Vagina (tissue), 2 donors: ENCODE data around the gene TNFRSF14. TPM values are rescaled to one million over a fixed set of nuclear protein-coding genes. Genes with fewer than 3 reads are reported as not detected.
A peak's percentile ranks its signal among the peaks of the same experiment; 100 is the strongest.

Experiments used
- DNase-seq, 2 donors: peaks; one replicate each; pipeline ENCODE4 v3.0.0-alpha.2; 2017; ENCODE audit errors: extremely low spot score in 2 of 2
- H3K27ac ChIP-seq: fragments of 200-600 bp; sonication (generic); one replicate; pipeline ENCODE4 v1.5.1; 2019
- H3K27me3 ChIP-seq: fragments of 200-600 bp; sonication (generic); one replicate; pipeline ENCODE4 v1.5.1; 2019
- H3K36me3 ChIP-seq, 2 donors: fragments of 200-600 bp; sonication (generic); one replicate each; pipeline ENCODE4 v1.5.1; 2017 to 2019
- H3K4me1 ChIP-seq: fragments of 200-600 bp; sonication (generic); one replicate; pipeline ENCODE4 v1.5.1; 2019
- H3K4me3 ChIP-seq, 2 donors: fragments of 200-600 bp; sonication (generic); 1 replicate in 1 of 2; 2 replicates in 1 of 2; pipeline ENCODE4 v1.5.1; 2016 to 2019
- H3K9me3 ChIP-seq: fragments of 200-600 bp; sonication (generic); one replicate; pipeline ENCODE4 v1.5.1; 2019
- CTCF ChIP-seq, 3 experiments: fragments of 450-650 bp in 2 of 3; fragments of 200-600 bp in 1 of 3; sonication (generic) in 1 of 3; IDR thresholded peaks; one replicate each; pipeline ENCODE4 v1.5.1; 2017 to 2019; ENCODE audit warnings: antibody characterized with exemption in 3 of 3, mild to moderate bottlenecking in 2 of 3, moderate library complexity in 2 of 3
- POLR2A ChIP-seq, 2 donors: fragments of 450-650 bp; IDR thresholded peaks; one replicate each; pipeline ENCODE4 v1.6.1; 2017; ENCODE audit warnings: antibody characterized with exemption in 2 of 2, mild to moderate bottlenecking in 2 of 2, moderate library complexity in 2 of 2
- POLR2AphosphoS5 ChIP-seq, 2 donors: sonication (generic); formaldehyde crosslinking; IDR thresholded peaks; one replicate each; pipeline ENCODE4 v1.9.0; 2017; ENCODE audit warnings: antibody characterized with exemption in 2 of 2, mild to moderate bottlenecking in 2 of 2, low read depth in 1 of 2; ENCODE audit not compliant: insufficient read depth in 1 of 2
- intact Hi-C: fragments of 100-400 bp; cut with DNase I; formaldehyde crosslinking; loops from one replicate; pipeline ENCODE4 v1.15.1; 2023
- total RNA-seq: library from RNA; depleted of rRNA; stranded (reverse); fragments of >200 nt; gene quantifications from one replicate; pipeline ENCODE4 v1.2.3, GENCODE V29; 2016

TNFRSF14 gene
- total RNA-seq, 1 donor from 2014 or later = 49.6 TPM

GRCh38 chr1:2594001-2594640 is 38.0 kb downstream of the TNFRSF14 start:
- no peaks in the 10 kb centered on the region for H3K27me3 ChIP-seq
- intact Hi-C loops = loop anchor here (5.0 kb wide), 1 partner anchor 48 kb away; no protein-coding TSS in a partner anchor
- H3K36me3 ChIP-seq = no peaks in the 10 kb centered on the region
- no peak for DNase-seq
- peak overlapping the region; percentile 29 to 38 for H3K4me3 ChIP-seq
- no peaks in the 10 kb centered on the region for H3K9me3 ChIP-seq
- H3K4me1 ChIP-seq = peaks cover 18% of the 10 kb centered on the region
- no peak overlapping the region for H3K27ac ChIP-seq
- TF ChIP-seq POLR2A (IDR thresholded peaks at IDR 0.05) (no peak), POLR2AphosphoS5 (IDR thresholded peaks at IDR 0.05; ENCODE audit: insufficient read depth in 1 of 2, low read depth in 1 of 2) (no peak), CTCF (IDR thresholded peaks at IDR 0.05) (no peak)

- Histone ChIP-seq H3K4me3 (peak overlapping the region in 1 of 2 donors; percentile 38), H3K27ac (no peak overlapping the region), H3K27me3 (no peaks in the 10 kb centered on the region), H3K4me1 (peaks cover 18% of the 10 kb centered on the region), H3K36me3 (no peaks in the 10 kb centered on the region), H3K9me3 (no peaks in the 10 kb centered on the region)
- DNase-seq = no peak
- intact Hi-C loops = loop anchor here (5.0 kb wide), 1 partner anchor 48 kb away; no protein-coding TSS in a partner anchor
- no peak for TF ChIP-seq POLR2A (IDR thresholded peaks at IDR 0.05)
These were observed 38.5 kb downstream of the TNFRSF14 start for GRCh38 chr1:2594641-2595131.

GRCh38 chr1:2595261-2595811 is 39.2 kb downstream of the TNFRSF14 start:
- TF ChIP-seq CTCF (IDR thresholded peaks at IDR 0.05) = no peak
- TF ChIP-seq POLR2AphosphoS5 (IDR thresholded peaks at IDR 0.05; ENCODE audit: insufficient read depth in 1 of 2, low read depth in 1 of 2) = no peak
- no peak for TF ChIP-seq POLR2A (IDR thresholded peaks at IDR 0.05)
- no peaks in the 10 kb centered on the region for H3K27me3 ChIP-seq

GRCh38 chr1:2595812-2596529 is 39.8 kb downstream of the TNFRSF14 start:
- H3K4me3 ChIP-seq = no peak overlapping the region
- no peaks in the 10 kb centered on the region for H3K27me3 ChIP-seq
- intact Hi-C loops = no loop called here
- H3K4me1 ChIP-seq = peaks cover 18% of the 10 kb centered on the region
- TF ChIP-seq POLR2AphosphoS5 (IDR thresholded peaks at IDR 0.05; ENCODE audit: insufficient read depth in 1 of 2, low read depth in 1 of 2) (no peak), POLR2A (IDR thresholded peaks at IDR 0.05) (no peak), CTCF (IDR thresholded peaks at IDR 0.05) (no peak)
- H3K36me3 ChIP-seq = no peaks in the 10 kb centered on the region
- H3K27ac ChIP-seq = no peak overlapping the region
- no peak for DNase-seq
- H3K9me3 ChIP-seq = no peaks in the 10 kb centered on the region

More at GRCh38 chr1:2595261-2595811, 39.2 kb downstream of the TNFRSF14 start:
- no peaks in the 10 kb centered on the region for H3K9me3 ChIP-seq
- intact Hi-C loops = no loop called here
- H3K36me3 ChIP-seq = no peaks in the 10 kb centered on the region
- DNase-seq = no peak
- H3K4me1 ChIP-seq = peaks cover 18% of the 10 kb centered on the region
- H3K4me3 ChIP-seq = no peak overlapping the region
- H3K27ac ChIP-seq = no peak overlapping the region

- Histone ChIP-seq H3K4me1 (peaks cover 18% of the 10 kb centered on the region), H3K4me3 (no peak overlapping the region), H3K9me3 (no peaks in the 10 kb centered on the region), H3K27me3 (no peaks in the 10 kb centered on the region), H3K36me3 (no peaks in the 10 kb centered on the region), H3K27ac (no peak overlapping the region)
- no peak for TF ChIP-seq CTCF (IDR thresholded peaks at IDR 0.05)
- no peak for DNase-seq
- intact Hi-C loops = no loop called here
These were observed 40.6 kb downstream of the TNFRSF14 start for GRCh38 chr1:2596530-2597333.
